Measurements from ENCODE around the gene UBAC2.

DNA sequence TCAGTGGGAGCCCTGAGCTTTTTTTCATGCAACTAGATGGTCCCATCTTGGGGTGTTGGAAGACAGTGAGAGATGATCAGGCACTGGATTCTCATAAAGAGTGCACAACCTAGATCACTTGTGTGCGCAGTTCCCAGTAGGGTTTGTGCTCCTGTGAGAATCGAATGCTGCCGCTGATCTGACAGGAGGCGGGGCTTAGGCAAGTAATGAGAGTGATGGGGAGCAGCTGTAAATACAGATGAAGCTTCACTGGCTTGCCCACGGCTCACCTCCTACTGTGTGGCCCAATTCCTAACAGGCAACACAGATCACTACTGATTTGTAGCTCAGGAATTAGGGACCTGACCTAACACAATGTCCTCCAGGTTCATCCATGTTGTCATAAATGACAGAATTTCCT is 43.6 kb upstream of the UBAC2 start:
- TF ChIP-seq, protein P1, sequence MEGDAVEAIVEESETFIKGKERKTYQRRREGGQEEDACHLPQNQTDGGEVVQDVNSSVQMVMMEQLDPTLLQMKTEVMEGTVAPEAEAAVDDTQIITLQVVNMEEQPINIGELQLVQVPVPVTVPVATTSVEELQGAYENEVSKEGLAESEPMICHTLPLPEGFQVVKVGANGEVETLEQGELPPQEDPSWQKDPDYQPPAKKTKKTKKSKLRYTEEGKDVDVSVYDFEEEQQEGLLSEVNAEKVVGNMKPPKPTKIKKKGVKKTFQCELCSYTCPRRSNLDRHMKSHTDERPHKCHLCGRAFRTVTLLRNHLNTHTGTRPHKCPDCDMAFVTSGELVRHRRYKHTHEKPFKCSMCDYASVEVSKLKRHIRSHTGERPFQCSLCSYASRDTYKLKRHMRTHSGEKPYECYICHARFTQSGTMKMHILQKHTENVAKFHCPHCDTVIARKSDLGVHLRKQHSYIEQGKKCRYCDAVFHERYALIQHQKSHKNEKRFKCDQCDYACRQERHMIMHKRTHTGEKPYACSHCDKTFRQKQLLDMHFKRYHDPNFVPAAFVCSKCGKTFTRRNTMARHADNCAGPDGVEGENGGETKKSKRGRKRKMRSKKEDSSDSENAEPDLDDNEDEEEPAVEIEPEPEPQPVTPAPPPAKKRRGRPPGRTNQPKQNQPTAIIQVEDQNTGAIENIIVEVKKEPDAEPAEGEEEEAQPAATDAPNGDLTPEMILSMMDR (IDR thresholded peaks at IDR 0.05) = no peak
- TF ChIP-seq POLR2A (IDR thresholded peaks at IDR 0.05) = no peak
- no peak for TF ChIP-seq EP300 (IDR thresholded peaks at IDR 0.05)
